Measurements from ENCODE around the gene IMPDH1.

IMPDH1 gene

GRCh38 chr7:128360359-128360678 lies 49.5 kb downstream of the IMPDH1 start:
- no peak for DNase-seq (ENCODE audit: low spot score)

- no peak for DNase-seq (ENCODE audit: low spot score)
Observed at GRCh38 chr7:128359939-128360338, 49.8 kb downstream of the IMPDH1 start.

GRCh38 chr7:128359336-128359735 lies 50.4 kb downstream of the IMPDH1 start:
- no peak for DNase-seq (ENCODE audit: low spot score)

- no peak for DNase-seq (ENCODE audit: low spot score)
Observed at GRCh38 chr7:128358233-128358632, 51.5 kb downstream of the IMPDH1 start.

- no peak for DNase-seq (ENCODE audit: low spot score)
Observed at GRCh38 chr7:128357217-128357613, 52.6 kb downstream of the IMPDH1 start.

GRCh38 chr7:128356546-128357216 lies 53.1 kb downstream of the IMPDH1 start:
- DNase-seq (ENCODE audit: low spot score): peak; percentile 39

GRCh38 chr7:128353610-128354009 lies 56.2 kb downstream of the IMPDH1 start:
- no peak for DNase-seq (ENCODE audit: low spot score)

- no peak for DNase-seq (ENCODE audit: low spot score)
Observed at GRCh38 chr7:128353189-128353588, 56.6 kb downstream of the IMPDH1 start.

GRCh38 chr7:128352636-128353035 lies 57.1 kb downstream of the IMPDH1 start:
- no peak for DNase-seq (ENCODE audit: low spot score)

- DNase-seq (ENCODE audit: low spot score): no peak
Observed at GRCh38 chr7:128352153-128352537, 57.6 kb downstream of the IMPDH1 start.

GRCh38 chr7:128351296-128352152 lies 58.3 kb downstream of the IMPDH1 start:
- DNase-seq (ENCODE audit: low spot score): no peak

GRCh38 chr7:128350708-128351295 lies 59.0 kb downstream of the IMPDH1 start:
- no peak for DNase-seq (ENCODE audit: low spot score)

- DNase-seq (ENCODE audit: low spot score): no peak
Observed at GRCh38 chr7:128349466-128349825, 60.3 kb downstream of the IMPDH1 start.

GRCh38 chr7:128347647-128348097 lies 62.1 kb downstream of the IMPDH1 start:
- peak; percentile 48 for DNase-seq (ENCODE audit: low spot score)

- DNase-seq (ENCODE audit: low spot score): no peak
Observed at GRCh38 chr7:128344431-128344774, 65.4 kb downstream of the IMPDH1 start.

- DNase-seq (ENCODE audit: low spot score): peak; percentile 89
Observed at GRCh38 chr7:128343554-128344430, 66.0 kb downstream of the IMPDH1 start, which contains the start of gene RBM28. Gene RBM28, minus strand, starts transcription at chr7:128343908. Its CDS starts 115 bp downstream, at chr7:128343793.
